Activated CD8-positive, alpha-beta memory T cell treated with anti-CD3 and anti-CD28 coated beads for 24 hours (primary cell): Measurements from ENCODE around the gene PLAAT3.
"Not testable (repeated sequence)": the region's sequence is repeated elsewhere in the genome, so short reads cannot be mapped to it uniquely, and the experiment has no call there.

Experiments
- DNase-seq: peaks from one replicate; pipeline ENCODE4 v3.0.0-alpha.2; 2020

PLAAT3 gene

GRCh38 chr11:63608353-63609345 is 5.6 kb downstream of the PLAAT3 start:
- peak; percentile 33 for DNase-seq

DNA sequence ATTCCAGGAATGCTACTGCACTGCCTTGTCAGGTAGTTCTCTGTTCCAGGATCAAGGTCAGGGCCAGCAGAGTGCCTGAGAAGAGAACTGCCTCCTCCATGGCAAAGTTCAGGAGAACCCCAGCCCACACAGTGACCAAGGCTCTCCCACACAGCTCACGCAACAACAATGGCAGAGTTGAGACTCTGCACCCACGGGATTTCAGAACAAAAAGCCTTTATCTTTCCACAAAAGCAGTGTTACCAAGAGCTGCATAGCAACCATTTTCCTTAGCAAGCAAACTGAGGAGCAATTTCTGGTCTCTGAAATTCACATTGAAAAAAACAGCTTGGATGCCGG is 11.1 kb downstream of the PLAAT3 start:
- DNase-seq = peak; percentile 47

DNA sequence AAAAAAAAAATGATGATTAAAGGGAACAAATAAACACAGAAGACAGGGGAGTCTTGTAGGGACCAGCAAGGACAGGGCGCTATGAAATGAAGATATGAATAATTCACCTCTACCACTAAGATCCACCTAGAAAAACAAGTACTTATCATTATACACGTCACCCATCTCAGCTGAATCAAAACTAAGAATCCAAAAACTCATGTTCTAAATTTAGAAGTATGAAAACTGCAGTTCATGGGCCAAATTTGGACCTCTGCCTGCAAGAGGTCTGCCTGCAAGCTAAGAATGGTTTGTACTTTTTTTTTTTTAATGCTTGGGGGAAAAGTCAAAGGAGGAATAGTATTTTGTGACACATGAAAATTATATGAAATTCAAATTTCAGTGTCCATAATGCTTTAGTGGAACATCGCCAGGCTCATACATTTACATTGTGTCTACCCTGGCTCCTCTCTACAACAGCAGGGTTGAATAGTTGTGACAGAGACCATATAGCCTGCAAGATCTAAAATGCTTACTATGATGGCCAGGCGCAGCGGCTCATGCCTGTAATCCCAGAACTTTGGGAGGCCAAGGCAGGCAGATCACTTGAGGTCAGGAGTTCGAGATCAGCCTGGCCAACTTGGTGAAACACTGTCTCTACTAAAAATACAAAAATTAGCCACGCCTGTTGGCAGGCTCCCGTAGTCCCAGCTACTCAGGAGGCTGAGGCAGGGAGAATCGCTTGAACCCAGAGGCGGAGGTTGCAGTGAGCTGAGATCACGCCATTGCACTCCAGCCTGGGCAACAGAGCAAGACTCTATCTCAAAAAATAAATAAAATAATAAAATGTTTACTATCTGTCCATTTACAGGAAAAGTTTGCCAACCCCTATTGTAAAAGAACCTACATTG is 11.7 kb downstream of the PLAAT3 start:
- DNase-seq = not testable (repeated sequence)

- DNase-seq = peak; percentile 49
Observed at GRCh38 chr11:63599211-63600122, 14.8 kb downstream of the PLAAT3 start.

DNA sequence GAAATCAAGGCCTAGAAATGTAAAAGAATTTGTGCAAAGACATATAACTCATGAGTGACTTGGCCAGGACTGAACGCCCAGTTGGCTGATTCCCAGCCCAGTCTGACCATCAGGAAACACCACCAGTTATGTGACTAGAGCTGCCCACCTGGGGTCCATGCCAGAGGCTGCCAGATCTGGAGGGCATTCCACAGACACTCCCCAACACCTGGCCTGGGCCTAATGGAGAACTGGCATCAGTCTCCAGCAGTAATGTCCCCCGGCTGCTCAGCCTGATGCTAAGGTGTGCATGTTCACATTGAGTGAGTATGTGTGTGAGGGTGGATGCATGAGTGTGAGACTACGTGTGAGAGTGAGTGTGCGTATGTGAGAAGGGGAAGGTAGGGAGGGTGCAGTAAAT is 15.7 kb downstream of the PLAAT3 start:
- no peak for DNase-seq

GRCh38 chr11:63595296-63595695 is 18.9 kb downstream of the PLAAT3 start:
- DNase-seq = no peak

- no peak for DNase-seq
Observed at GRCh38 chr11:63592975-63593395, 21.2 kb downstream of the PLAAT3 start.

- no peak for DNase-seq
Observed at GRCh38 chr11:63590024-63590788, 24.0 kb downstream of the PLAAT3 start.

- DNase-seq = no peak
Observed at GRCh38 chr11:63589000-63589399, 25.2 kb downstream of the PLAAT3 start.

- DNase-seq = no peak
Observed at GRCh38 chr11:63586451-63587166, 27.6 kb downstream of the PLAAT3 start.

DNA sequence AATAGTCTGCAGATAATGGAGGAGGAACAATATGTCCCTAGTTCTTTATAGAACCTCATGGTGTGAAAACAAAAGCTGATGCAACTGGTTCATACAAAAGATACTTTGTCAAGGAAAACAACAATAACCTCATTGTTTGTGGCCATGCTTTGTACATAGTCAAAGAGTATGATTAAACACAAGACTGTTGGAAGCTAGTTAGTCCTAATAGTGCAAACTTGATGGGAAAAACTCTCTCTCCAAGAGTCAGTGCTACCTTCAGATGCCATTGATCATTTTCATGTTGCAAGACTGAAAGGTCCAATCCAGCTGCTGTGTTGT is 30.9 kb downstream of the PLAAT3 start:
- DNase-seq = no peak

DNA sequence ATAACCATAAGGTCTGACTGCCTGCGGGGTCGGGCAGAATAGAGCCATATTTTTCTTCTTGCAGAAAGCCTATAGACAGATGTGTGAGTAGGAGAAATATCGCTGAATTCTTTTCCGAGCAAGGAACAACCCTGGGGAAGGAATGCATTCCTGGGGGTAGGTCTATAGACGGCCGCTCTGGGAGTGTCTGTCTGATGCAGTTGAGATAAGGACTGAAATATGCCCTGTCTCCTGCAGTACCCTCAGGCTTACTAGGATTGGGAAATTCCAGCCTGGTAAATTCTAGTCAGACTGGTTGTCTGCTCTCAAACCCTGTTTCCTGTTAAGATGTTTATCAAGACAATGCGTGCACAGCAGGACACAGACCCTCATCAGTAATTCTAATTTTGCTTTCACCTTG is 33.0 kb downstream of the PLAAT3 start:
- DNase-seq = not testable (repeated sequence)

DNA sequence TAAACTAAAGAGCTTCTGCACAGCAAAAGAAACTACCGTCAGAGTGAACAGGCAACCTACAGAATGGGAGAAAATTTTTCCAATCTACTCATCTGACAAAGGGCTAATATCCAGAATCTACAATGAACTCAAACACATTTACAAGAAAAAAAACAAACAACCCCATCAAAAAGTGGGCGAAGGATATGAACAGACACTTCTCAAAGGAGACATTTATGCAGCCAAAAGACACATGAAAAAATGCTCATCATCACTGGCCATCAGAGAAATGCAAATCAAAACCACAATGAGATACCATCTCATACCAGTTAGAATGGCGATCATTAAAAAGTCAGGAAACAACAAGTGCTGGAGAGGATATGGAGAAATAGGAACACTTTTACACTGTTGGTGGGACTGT is 35.4 kb downstream of the PLAAT3 start:
- not testable (repeated sequence) for DNase-seq

GRCh38 chr11:63574856-63575602 is 39.2 kb downstream of the PLAAT3 start:
- DNase-seq = no peak

- DNase-seq = peak; percentile 65
Observed at GRCh38 chr11:63573881-63574855, 40.1 kb downstream of the PLAAT3 start.

DNA sequence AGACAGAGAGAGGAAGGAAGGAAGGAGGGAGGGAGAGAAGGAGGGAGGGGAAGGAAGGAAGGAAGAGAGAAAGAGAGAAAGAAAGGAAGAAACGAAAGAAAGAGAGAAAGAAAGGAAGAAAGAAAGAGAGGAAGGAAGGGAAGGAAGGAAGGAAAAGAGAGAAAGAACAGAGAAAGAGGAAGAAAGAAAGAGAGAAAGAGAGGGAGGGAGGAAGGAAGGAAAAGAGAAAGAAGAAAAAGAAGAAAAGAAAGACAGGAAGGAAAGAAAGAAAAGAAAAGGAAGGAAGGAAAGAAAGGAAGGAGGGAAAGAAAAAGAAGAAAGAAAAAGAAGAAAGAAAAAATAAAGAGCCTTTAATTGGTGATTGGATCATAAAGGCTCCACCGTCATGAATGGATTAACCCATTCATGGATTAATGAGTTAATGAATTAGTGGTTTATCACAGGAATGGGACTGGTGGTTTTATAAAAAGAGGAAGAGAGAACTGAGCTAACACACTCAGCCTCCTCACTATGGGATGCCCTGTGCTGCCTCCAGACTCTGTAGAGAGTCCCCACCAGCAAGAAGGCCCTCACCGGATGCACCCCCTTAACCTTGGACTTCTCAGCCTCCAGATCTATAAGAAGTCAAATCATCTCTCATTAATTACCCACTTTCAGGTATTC is 42.1 kb downstream of the PLAAT3 start:
- no peak for DNase-seq

GRCh38 chr11:63569570-63569969 is 44.7 kb downstream of the PLAAT3 start:
- DNase-seq = no peak

GRCh38 chr11:63567044-63567840 is 47.0 kb downstream of the PLAAT3 start:
- DNase-seq = no peak
